HAP-1 (cell line): ENCODE data around the gene C1orf185.

Source experiments
- DNase-seq, 2 experiments: peaks; one replicate each; pipeline ENCODE4 v3.0.0-alpha.2; 2016 to 2020; ENCODE audit warnings: low spot score in 2 of 2
- H3K27me3 ChIP-seq: fragments of 250-450 bp; sonication (Bioruptor Pico); 2 replicates; pipeline ENCODE4 v1.5.1; 2020; ENCODE audit warnings: low read depth, mild to moderate bottlenecking, moderate library complexity
- H3K36me3 ChIP-seq: fragments of 250-450 bp; sonication (Bioruptor Pico); replicated peaks from 2 replicates; pipeline ENCODE4 v1.5.1; 2020; ENCODE audit warnings: mild to moderate bottlenecking
- H3K4me1 ChIP-seq: fragments of 250-450 bp; sonication (Bioruptor Pico); 2 replicates; pipeline ENCODE4 v1.5.1; 2020; ENCODE audit warnings: mild to moderate bottlenecking
- H3K4me3 ChIP-seq: fragments of 250-450 bp; sonication (Bioruptor Pico); 2 replicates; pipeline ENCODE4 v1.5.1; 2020; ENCODE audit warnings: mild to moderate bottlenecking, moderate library complexity
- H3K9me3 ChIP-seq: fragments of 250-450 bp; sonication (Bioruptor Pico); 2 replicates; pipeline ENCODE4 v1.5.1; 2020; ENCODE audit warnings: mild to moderate bottlenecking, moderate library complexity
- in situ Hi-C: fragments of 300-500 bp; cut with MboI; formaldehyde crosslinking; loops from 3 replicates; pipeline ENCODE4 v1.14.3; 2020; ENCODE audit warnings: low sequenced_read_pairs, inconsistent platforms, mixed read lengths

C1orf185 gene

GRCh38 chr1:51192213-51192843 is 90.3 kb downstream of the C1orf185 start:
- no peaks in the 10 kb centered on the region for H3K36me3 ChIP-seq
- DNase-seq = peak; percentile 61 to 83
- no peaks in the 10 kb centered on the region; the same call in 1 of the 2 replicates for H3K4me1 ChIP-seq
- no peaks in the 10 kb centered on the region for H3K9me3 ChIP-seq
- in situ Hi-C loops = loop anchor here (10.0 to 25.0 kb wide), 4 partner anchors 102 to 830 kb away; partner anchors contain the start of gene FAF1
- peaks cover 5% of the 10 kb centered on the region for H3K27me3 ChIP-seq
- H3K4me3 ChIP-seq = no peak overlapping the region

- Histone ChIP-seq H3K4me3 (no peak overlapping the region), H3K36me3 (no peaks in the 10 kb centered on the region), H3K9me3 (no peaks in the 10 kb centered on the region), H3K27me3 (peaks cover 5% of the 10 kb centered on the region), H3K4me1 (no peaks in the 10 kb centered on the region; the same call in 1 of the 2 replicates)
- in situ Hi-C loops = loop anchor here (10.0 to 25.0 kb wide), 4 partner anchors 101 to 831 kb away; partner anchors contain the start of gene FAF1
- no peak for DNase-seq
Measured at GRCh38 chr1:51193564-51193963, 91.5 kb downstream of the C1orf185 start.
